CD4-positive, alpha-beta T cell treated with Interleukin-15 for 4 hours (primary cell): ENCODE data around the gene EIF4E2.

Source experiments
- DNase-seq: peaks from one replicate; pipeline ENCODE4 v3.0.0-alpha.2; 2020; ENCODE audit warnings: low spot score

EIF4E2 gene

GRCh38 chr2:232600053-232600773, 49.7 kb downstream of the EIF4E2 start:
- no peak for DNase-seq

- no peak for DNase-seq
These were observed 52.8 kb downstream of the EIF4E2 start for GRCh38 chr2:232603283-232603682.

GRCh38 chr2:232604535-232604934, 54.0 kb downstream of the EIF4E2 start:
- no peak for DNase-seq

DNA sequence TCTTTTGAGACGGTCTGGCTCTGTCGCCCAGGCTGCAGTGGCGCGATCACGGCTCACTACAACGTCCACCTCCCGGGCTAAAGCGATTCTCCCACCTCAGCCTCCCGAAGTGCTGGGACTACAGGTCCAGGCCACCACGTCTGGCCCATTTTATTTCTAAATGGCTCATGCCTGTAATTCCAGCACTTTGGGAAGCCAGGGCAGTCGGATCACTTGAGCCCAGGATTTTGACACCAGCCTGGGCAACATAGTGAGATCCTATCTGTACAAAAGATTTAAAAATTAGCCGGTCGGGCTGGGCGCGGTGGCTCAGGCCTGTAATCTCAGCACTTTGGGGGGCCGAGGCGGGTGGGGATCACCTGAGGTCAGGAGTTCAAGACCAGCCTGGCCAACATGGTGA, 56.5 kb downstream of the EIF4E2 start:
- DNase-seq, result no peak

DNA sequence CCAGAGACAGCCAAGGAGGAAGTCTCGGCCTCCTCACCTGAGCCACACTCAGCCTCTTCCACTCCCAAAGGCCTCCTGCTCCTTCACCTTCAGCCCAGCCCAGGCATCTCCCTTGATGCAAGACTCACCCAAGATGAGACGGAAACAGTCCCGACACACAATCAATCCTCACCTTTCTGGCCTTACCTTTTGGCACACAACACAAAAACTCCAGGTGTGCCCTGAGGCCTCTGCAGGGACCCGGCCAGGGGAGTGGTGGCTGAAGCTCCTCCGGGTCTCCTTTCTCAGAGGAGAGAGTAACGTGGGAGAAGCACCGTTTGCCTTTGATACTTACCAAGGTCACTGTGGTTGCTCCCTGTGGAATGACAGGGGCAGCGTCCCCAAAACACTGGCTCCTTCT, 59.1 kb downstream of the EIF4E2 start:
- no peak for DNase-seq

DNA sequence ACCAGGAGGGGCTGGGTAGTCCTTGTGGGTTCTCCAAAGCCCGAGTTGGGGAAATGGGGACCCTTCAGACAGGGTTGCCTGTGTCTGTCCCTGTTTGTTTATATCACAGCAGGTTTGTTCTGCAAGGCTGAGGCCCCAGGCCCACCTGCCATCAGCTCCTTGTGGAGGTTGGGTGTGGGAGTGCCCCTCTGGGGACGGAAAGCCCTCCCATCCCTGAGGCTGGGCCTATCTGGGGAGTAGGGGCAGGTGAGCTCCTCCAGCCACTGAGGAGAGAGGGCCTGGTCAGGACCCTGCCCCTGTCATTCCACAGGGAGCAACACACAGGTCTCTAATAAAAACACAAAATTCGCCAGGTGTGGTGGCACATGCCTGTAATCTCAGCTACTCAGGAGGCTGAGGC, 59.6 kb downstream of the EIF4E2 start:
- no peak for DNase-seq

DNA sequence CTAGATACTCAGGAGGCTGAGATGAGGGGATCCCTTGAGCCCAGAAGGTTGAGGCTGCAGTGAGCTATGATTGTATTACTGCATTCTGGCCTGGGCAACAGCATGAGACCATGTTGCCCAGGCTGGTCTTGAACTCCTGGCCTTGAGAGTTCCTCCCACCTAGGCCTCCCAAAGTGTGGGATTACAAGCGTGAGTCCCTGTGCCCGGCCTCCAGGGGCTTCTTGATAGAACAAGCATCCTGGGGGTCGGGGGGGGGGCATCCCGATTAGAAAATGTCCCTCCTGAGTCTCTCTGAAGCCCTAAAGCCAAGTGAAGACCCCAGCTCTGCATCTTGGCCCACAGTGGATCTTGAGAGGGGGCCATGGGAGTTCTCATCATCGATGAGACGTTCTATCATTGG, 60.6 kb downstream of the EIF4E2 start:
- no peak for DNase-seq

GRCh38 chr2:232611559-232612218, 61.2 kb downstream of the EIF4E2 start:
- peak; percentile 64 for DNase-seq

- no peak for DNase-seq
These were observed 63.1 kb downstream of the EIF4E2 start for GRCh38 chr2:232613538-232614134.

GRCh38 chr2:232615339-232615738, 64.8 kb downstream of the EIF4E2 start:
- no peak for DNase-seq
